Kidney (tissue), 14 donors: Measurements from ENCODE around the gene ACOX2. TPM values are rescaled to one million over a fixed set of nuclear protein-coding genes. Genes with fewer than 3 reads are reported as not detected.

ENCODE experiments used
- DNase-seq, 5 donors: peaks; one replicate each; pipeline ENCODE4 v3.0.0-alpha.2; 2013 to 2020
- FAIRE-seq: peaks from 2 replicates; lab custom pipeline; 2012; peaks lifted over from hg19 to GRCh38; lab: Jason Lieb, UNC
- H3K27ac ChIP-seq, 2 donors: one replicate each; pipeline ENCODE4 v1.7.0; 2013; ENCODE audit warnings: low read depth in 2 of 2, low read length in 2 of 2, inconsistent platforms in 1 of 2
- H3K27me3 ChIP-seq: one replicate; pipeline ENCODE4 v1.7.1; 2013; ENCODE audit warnings: low read length, inconsistent platforms; ENCODE audit not compliant: control insufficient read depth, insufficient read depth
- H3K36me3 ChIP-seq, 3 donors: one replicate each; pipeline versions ENCODE4 v1.7.0 to v1.7.1; 2013; ENCODE audit warnings: low read length in 3 of 3, control low read depth in 1 of 3, inconsistent platforms in 1 of 3; ENCODE audit not compliant: insufficient read depth in 3 of 3, control insufficient read depth in 2 of 3
- H3K4me1 ChIP-seq, 3 donors: one replicate each; pipeline versions ENCODE4 v1.7.0 to v1.7.1; 2013; ENCODE audit warnings: low read length in 3 of 3, inconsistent platforms in 1 of 3, low read depth in 1 of 3; ENCODE audit not compliant: control insufficient read depth in 2 of 3, insufficient read depth in 2 of 3
- H3K4me3 ChIP-seq, 3 donors: one replicate each; pipeline versions ENCODE4 v1.7.0 to v1.8.1; 2013; ENCODE audit warnings: low read length in 3 of 3, control low read depth in 1 of 3, inconsistent platforms in 1 of 3
- H3K9ac ChIP-seq, 3 donors: one replicate each; pipeline versions ENCODE4 v1.7.0 to v1.7.1; 2013; ENCODE audit warnings: low read length in 3 of 3, control low read depth in 1 of 3, inconsistent platforms in 1 of 3
- H3K9me3 ChIP-seq, 3 donors: one replicate each; pipeline versions ENCODE4 v1.7.0 to v1.7.1; 2013; ENCODE audit warnings: low read length in 3 of 3, control low read depth in 1 of 3, inconsistent platforms in 1 of 3; ENCODE audit not compliant: control insufficient read depth in 2 of 3, insufficient read depth in 1 of 3
- intact Hi-C: fragments of 100-400 bp; cut with DNase I; formaldehyde crosslinking; loops from one replicate; pipeline ENCODE4 v1.11.1; 2022
- polyA plus RNA-seq: library from polyadenylated mRNA; stranded (reverse); fragments of 350-450 nt; fragmentation: Illumina TruSeq; extraction: RNeasy Lipid Tissue Mini Kit (QIAGEN cat#74804); gene quantifications from one replicate; pipeline ENCODE4 v1.2.3, GENCODE V29; 2014; ENCODE audit warnings: low read depth, low replicate concordance; ENCODE audit not compliant: insufficient read depth
- total RNA-seq: library from RNA; stranded (reverse); fragmentation: NEBNext Ultra II Directional; extraction: Animal tissue kit (Norgen Biotek cat#: 25700); gene quantifications from one replicate; pipeline ENCODE4 v1.2.1, GENCODE V29; 2021
- TF ChIP-seq, protein P1 (sequence below): IDR thresholded peaks from 3 replicates; pipeline ENCODE4 v1.5.1; 2012; ENCODE audit warnings: mild to moderate bottlenecking, moderate library complexity, borderline replicate concordance; ENCODE audit not compliant: insufficient read depth; ENCODE audit errors: extremely low read depth
- donor health status: control.
- donor health status: control.
- donor health status: control.
- donor health status: control.
- donor health status: control.
- donor health status: DM: yes; HTN: yes; CAD: no.
- donor health status: Normal renal cell carcinoma (clear cell type).

The ACOX2 gene
- total and polyA plus RNA-seq, 2 donors from 2014 or later = 18.6 to 85.5 TPM

GRCh38 chr3:58488967-58489366 is 48.0 kb downstream of the ACOX2 start:
- DNase-seq (no peak), FAIRE-seq (no peak)
- TF ChIP-seq, protein P1, sequence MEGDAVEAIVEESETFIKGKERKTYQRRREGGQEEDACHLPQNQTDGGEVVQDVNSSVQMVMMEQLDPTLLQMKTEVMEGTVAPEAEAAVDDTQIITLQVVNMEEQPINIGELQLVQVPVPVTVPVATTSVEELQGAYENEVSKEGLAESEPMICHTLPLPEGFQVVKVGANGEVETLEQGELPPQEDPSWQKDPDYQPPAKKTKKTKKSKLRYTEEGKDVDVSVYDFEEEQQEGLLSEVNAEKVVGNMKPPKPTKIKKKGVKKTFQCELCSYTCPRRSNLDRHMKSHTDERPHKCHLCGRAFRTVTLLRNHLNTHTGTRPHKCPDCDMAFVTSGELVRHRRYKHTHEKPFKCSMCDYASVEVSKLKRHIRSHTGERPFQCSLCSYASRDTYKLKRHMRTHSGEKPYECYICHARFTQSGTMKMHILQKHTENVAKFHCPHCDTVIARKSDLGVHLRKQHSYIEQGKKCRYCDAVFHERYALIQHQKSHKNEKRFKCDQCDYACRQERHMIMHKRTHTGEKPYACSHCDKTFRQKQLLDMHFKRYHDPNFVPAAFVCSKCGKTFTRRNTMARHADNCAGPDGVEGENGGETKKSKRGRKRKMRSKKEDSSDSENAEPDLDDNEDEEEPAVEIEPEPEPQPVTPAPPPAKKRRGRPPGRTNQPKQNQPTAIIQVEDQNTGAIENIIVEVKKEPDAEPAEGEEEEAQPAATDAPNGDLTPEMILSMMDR = no peak
- no peak overlapping the region for H3K9ac ChIP-seq
- intact Hi-C loops = no loop called here
- no peaks in the 10 kb centered on the region for H3K36me3 ChIP-seq
- peaks cover 0 to 8% (median 5%) of the 10 kb centered on the region in 3 donors for H3K4me1 ChIP-seq
- H3K9me3 ChIP-seq = no peaks in the 10 kb centered on the region
- H3K27me3 ChIP-seq = no peaks in the 10 kb centered on the region
- no peak overlapping the region for H3K4me3 ChIP-seq
- no peak overlapping the region for H3K27ac ChIP-seq

DNA sequence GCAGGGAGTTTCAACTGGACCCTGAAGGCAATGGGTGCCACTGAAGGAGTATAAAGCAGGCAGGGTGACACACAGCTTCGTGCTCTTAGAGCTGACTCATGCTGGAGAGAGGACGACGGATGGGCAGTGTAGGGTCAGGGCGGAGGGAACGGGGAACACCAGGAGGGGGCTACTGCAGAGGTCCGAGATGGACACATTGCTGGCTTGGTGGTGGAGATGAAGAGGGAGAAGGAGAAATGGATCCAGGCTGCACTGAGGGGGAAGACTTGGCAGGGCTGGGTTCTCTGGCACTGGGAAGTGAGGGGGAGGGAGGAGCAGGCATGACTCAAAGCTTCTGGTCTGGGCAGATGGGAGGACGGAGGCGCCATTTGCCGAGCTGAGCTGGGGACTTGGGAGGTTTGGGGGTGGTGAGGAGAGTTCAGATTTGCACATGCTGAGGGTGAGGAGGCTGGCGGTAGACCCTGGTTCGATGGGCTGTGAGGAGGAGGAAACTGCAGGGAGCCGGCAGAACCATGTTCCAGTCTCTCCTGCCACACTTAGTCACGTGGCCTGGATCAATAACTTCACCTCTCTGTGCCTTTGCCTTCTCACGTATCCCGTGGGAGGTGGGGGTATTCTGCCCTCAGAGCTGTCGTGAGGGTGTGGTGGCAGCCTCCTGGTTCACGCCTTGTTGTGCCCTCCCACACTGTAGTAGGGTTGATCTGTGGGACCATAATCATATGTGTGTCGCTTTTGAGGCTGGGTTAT is 49.7 kb downstream of the ACOX2 start:
- Histone ChIP-seq H3K9ac (no peak overlapping the region), H3K4me3 (no peak overlapping the region), H3K36me3 (no peaks in the 10 kb centered on the region), H3K4me1 (peaks cover 0 to 5% (median 0%) of the 10 kb centered on the region in 3 donors), H3K27ac (no peak overlapping the region), H3K9me3 (no peaks in the 10 kb centered on the region), H3K27me3 (no peaks in the 10 kb centered on the region)
- intact Hi-C loops = no loop called here
- DNase-seq (peak in 1 of 5 donors; percentile 68), FAIRE-seq (no peak)
- TF ChIP-seq, protein P1 = no peak

DNA sequence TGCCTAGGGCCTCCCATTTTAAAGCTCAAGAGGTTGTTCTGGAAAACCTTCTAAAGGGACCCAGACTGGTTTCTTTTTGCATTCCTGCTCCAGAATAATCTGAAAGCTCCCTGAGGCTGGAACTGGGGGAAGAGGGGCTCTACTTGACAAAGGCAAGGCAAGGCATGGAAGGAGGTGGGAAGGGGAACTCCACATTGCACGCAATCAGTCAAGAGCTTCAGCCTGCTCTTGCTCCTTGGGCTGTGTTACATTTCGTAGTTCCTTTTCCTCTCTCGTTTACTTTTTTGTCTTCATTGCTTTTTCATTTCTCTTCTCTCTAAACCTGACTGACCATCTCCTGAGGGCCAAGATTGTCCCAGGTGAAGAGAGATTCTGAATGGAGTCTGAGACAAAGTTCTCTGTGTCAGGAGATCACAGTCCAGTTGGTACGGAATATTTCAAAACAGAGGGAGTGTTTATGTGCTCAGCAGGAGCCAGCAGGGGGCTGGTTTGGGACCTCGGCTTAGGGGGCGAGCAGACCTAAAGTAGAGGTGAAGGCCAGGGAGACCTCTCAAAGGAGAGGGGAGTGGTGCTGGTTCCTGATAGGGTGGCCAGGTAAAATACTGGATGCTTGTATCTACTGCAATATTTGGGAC is 51.1 kb downstream of the ACOX2 start:
- no peaks in the 10 kb centered on the region for H3K36me3 ChIP-seq
- no peak for DNase-seq
- intact Hi-C loops = no loop called here
- no peak overlapping the region for H3K4me3 ChIP-seq
- H3K27me3 ChIP-seq = no peaks in the 10 kb centered on the region
- H3K27ac ChIP-seq = no peak overlapping the region
- H3K4me1 ChIP-seq = peaks cover 0 to under 1% (median 0%) of the 10 kb centered on the region in 3 donors
- no peak for FAIRE-seq
- no peak overlapping the region for H3K9ac ChIP-seq
- TF ChIP-seq, protein P1 = no peak
- no peaks in the 10 kb centered on the region for H3K9me3 ChIP-seq
